OCI-LY3 (cell line): ENCODE measurements around the gene TMA16.
A peak's percentile ranks its signal among the peaks of the same experiment; 100 is the strongest.

Source experiments
- H2AFZ ChIP-seq: fragments of 200-600, 300-600 bp; shearing (Covaris generic); 2 replicates; pipeline ENCODE4 v1.6.0; 2014; ENCODE audit warnings: antibody characterized with exemption, low read depth, low read length
- H3K27ac ChIP-seq: fragments of 200-600, 300-600 bp; sonication (generic); 2 replicates; pipeline ENCODE4 v1.5.1; 2014; ENCODE audit warnings: mild to moderate bottlenecking, low read length, moderate library complexity, mixed read lengths
- H3K27me3 ChIP-seq: fragments of 200-600, 300-600 bp; sonication (generic); 2 replicates; pipeline ENCODE4 v1.6.1; 2014; ENCODE audit warnings: low read depth, low read length, mixed read lengths
- H3K36me3 ChIP-seq: fragments of 200-600, 300-600 bp; sonication (generic); replicated peaks from 2 replicates; pipeline ENCODE3; 2014; ENCODE audit warnings: low read depth, low read length, mixed read lengths
- H3K4me1 ChIP-seq: fragments of 300-600, 200-600 bp; sonication (generic); 2 replicates; pipeline ENCODE4 v1.6.1; 2014; ENCODE audit warnings: low read length, mixed read lengths
- H3K4me2 ChIP-seq: fragments of 200-600, 300-600 bp; sonication (generic); 2 replicates; pipeline ENCODE4 v1.6.1; 2014; ENCODE audit warnings: low read length, mixed read lengths
- H3K4me3 ChIP-seq: fragments of 300-600, 200-600 bp; sonication (generic); 2 replicates; pipeline ENCODE4 v1.5.1; 2014; ENCODE audit warnings: antibody characterized with exemption, mild to moderate bottlenecking, low read length, moderate library complexity
- H3K79me2 ChIP-seq: fragments of 300-600, 200-600 bp; shearing (Covaris generic); 2 replicates; pipeline ENCODE4 v1.6.1; 2014; ENCODE audit warnings: mild to moderate bottlenecking, low read length, mixed read lengths
- H3K9ac ChIP-seq: fragments of 300-600, 200-600 bp; shearing (Covaris generic); 2 replicates; pipeline ENCODE4 v1.6.0; 2014; ENCODE audit warnings: mild to moderate bottlenecking, low read length, moderate library complexity
- H3K9me3 ChIP-seq: fragments of 200-600, 300-600 bp; shearing (Covaris generic); 2 replicates; pipeline ENCODE4 v1.6.1; 2014; ENCODE audit warnings: low read length, mixed read lengths; ENCODE audit not compliant: insufficient read depth
- H4K20me1 ChIP-seq: fragments of 200-600, 300-600 bp; sonication (generic); 2 replicates; pipeline ENCODE4 v1.6.1; 2016; ENCODE audit warnings: low read length, mixed read lengths; ENCODE audit not compliant: insufficient read depth
- EZH2phosphoT487 ChIP-seq: fragments of 200-600 bp; shearing (Covaris generic); IDR thresholded peaks from 2 replicates; pipeline ENCODE4 v1.6.1; 2018; ENCODE audit warnings: antibody characterized with exemption, mixed run types, low read depth
- TF ChIP-seq, protein P1 (sequence below): fragments of 200-600, 300-600 bp; sonication (generic); IDR thresholded peaks from 2 replicates; pipeline ENCODE4 v1.5.1; 2014; ENCODE audit warnings: antibody characterized with exemption, low read length, low read depth

TMA16 gene

GRCh38 chr4:163542275-163542674 lies 47.8 kb downstream of the TMA16 start:
- H3K4me2 ChIP-seq: no peak overlapping the region

DNA sequence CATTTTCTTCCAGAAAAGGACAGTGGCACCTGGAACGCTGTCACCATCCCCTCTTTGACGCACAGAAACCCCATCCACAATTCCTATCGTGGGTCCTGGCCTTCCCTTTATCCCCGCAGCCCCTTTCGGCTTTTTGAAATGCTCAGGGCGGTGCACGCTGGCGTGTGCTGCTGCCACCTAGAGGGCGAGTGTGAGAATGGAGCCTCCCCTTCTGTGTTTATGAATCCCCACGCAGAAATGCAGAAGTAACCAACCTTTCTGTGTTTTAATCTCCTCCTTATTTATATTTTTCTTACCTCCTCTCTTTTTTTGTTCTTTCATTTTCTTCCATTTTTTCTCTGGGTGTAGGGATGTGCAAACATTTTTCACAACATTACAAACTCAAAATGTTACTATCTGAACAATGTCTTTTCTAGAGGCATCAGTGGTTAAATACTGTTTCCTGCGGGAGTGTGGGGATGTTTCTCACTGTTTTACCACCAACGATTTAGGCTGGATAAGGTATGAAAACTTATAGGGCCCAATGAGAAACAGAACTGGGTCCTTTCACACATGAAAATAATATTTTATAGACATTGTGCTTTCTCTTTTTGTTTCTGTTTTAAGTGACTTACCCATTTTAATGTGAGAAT lies 50.0 kb downstream of the TMA16 start:
- Histone ChIP-seq H3K9ac (peak overlapping the region; percentile 19; the same call in 1 of the 2 replicates), H3K4me2 (peak overlapping the region; percentile 69), H3K9me3 (no peaks in the 10 kb centered on the region), H3K4me3 (peak overlapping the region; percentile 60), H4K20me1 (peaks cover 23% of the 10 kb centered on the region; the same call in 1 of the 2 replicates), H3K79me2 (no peaks in the 10 kb centered on the region), H2AFZ (no peak overlapping the region), H3K36me3 (peaks cover 57% of the 10 kb centered on the region), H3K27me3 (no peaks in the 10 kb centered on the region), H3K4me1 (peaks cover 24% of the 10 kb centered on the region), H3K27ac (0 out of 2 replicates have a peak overlapping the region, but pooled peaks have one; percentile 0)
- TF ChIP-seq EZH2phosphoT487: no peak
- TF ChIP-seq, protein P1, sequence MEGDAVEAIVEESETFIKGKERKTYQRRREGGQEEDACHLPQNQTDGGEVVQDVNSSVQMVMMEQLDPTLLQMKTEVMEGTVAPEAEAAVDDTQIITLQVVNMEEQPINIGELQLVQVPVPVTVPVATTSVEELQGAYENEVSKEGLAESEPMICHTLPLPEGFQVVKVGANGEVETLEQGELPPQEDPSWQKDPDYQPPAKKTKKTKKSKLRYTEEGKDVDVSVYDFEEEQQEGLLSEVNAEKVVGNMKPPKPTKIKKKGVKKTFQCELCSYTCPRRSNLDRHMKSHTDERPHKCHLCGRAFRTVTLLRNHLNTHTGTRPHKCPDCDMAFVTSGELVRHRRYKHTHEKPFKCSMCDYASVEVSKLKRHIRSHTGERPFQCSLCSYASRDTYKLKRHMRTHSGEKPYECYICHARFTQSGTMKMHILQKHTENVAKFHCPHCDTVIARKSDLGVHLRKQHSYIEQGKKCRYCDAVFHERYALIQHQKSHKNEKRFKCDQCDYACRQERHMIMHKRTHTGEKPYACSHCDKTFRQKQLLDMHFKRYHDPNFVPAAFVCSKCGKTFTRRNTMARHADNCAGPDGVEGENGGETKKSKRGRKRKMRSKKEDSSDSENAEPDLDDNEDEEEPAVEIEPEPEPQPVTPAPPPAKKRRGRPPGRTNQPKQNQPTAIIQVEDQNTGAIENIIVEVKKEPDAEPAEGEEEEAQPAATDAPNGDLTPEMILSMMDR: peak; percentile 99

More at GRCh38 chr4:163542275-163542674, 47.8 kb downstream of the TMA16 start:
- no peak overlapping the region for H2AFZ ChIP-seq
- H3K27ac ChIP-seq: no peak overlapping the region
- H3K79me2 ChIP-seq: no peaks in the 10 kb centered on the region
- no peaks in the 10 kb centered on the region for H3K27me3 ChIP-seq
- no peak overlapping the region for H3K9ac ChIP-seq
- TF ChIP-seq, protein P1: no peak
- no peak for TF ChIP-seq EZH2phosphoT487
- H3K9me3 ChIP-seq: no peaks in the 10 kb centered on the region
- no peak overlapping the region for H3K4me3 ChIP-seq
- H3K36me3 ChIP-seq: peaks cover 62% of the 10 kb centered on the region
- peaks cover 10% of the 10 kb centered on the region for H3K4me1 ChIP-seq
- peaks cover 24% of the 10 kb centered on the region; the same call in 1 of the 2 replicates for H4K20me1 ChIP-seq

DNA sequence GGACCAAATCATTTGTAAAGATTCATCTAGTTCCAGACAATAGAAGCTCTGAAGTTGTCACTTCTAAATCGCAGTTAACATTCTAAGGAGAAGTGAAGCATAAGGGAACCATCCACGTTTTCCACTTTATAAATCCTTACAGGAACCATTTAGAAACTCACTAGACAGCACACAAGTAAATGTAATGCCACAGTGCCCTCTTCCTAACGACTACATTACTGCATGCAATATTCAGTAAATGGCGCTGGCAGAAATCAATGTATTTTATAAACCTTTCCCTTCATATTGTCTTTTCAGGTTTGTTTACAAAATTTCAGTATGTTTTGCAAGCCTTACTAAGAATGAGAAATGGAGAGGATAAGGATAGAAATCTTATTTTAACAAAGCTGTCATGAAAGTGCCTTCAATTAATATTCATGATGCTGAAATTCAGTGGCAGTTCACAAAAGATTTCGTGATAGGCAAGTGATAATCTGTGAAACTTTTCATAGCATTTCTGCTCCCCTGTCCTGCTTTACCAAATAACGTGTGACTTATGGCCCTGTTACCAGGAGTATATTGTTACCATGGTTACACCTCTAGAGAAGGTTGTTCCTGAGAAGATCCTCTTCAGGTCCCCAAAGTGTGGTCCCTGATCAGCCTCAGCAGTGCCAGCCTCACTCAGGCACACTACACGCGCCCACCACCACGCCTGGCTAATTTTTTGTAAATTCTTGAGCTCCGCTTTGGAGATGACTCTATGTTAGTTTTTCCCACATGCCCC lies 54.2 kb downstream of the TMA16 start:
- Histone ChIP-seq H3K9ac (no peak overlapping the region), H2AFZ (no peak overlapping the region), H3K36me3 (peaks cover 43% of the 10 kb centered on the region), H4K20me1 (peaks cover 10% of the 10 kb centered on the region; the same call in 1 of the 2 replicates), H3K9me3 (no peaks in the 10 kb centered on the region), H3K4me1 (peaks cover 61% of the 10 kb centered on the region), H3K27ac (no peak overlapping the region), H3K4me2 (peak overlapping the region; percentile 30), H3K27me3 (no peaks in the 10 kb centered on the region), H3K4me3 (no peak overlapping the region), H3K79me2 (peaks cover 7% of the 10 kb centered on the region; the same call in 1 of the 2 replicates)
- TF ChIP-seq, protein P1: peak; percentile 93
- TF ChIP-seq EZH2phosphoT487: no peak

- H2AFZ ChIP-seq: no peak overlapping the region
- no peaks in the 10 kb centered on the region for H3K9me3 ChIP-seq
- peaks cover 30% of the 10 kb centered on the region for H3K36me3 ChIP-seq
- no peaks in the 10 kb centered on the region for H3K27me3 ChIP-seq
- peaks cover 6% of the 10 kb centered on the region; the same call in 1 of the 2 replicates for H4K20me1 ChIP-seq
- peaks cover 11% of the 10 kb centered on the region; the same call in 1 of the 2 replicates for H3K79me2 ChIP-seq
- TF ChIP-seq, protein P1: no peak
- no peak for TF ChIP-seq EZH2phosphoT487
- peak overlapping the region; percentile 26 for H3K9ac ChIP-seq
- peaks cover 73% of the 10 kb centered on the region for H3K4me1 ChIP-seq
- H3K4me3 ChIP-seq: peak overlapping the region; percentile 63
- peak overlapping the region; percentile 79 for H3K27ac ChIP-seq
- peak overlapping the region; percentile 64 for H3K4me2 ChIP-seq
Measured at GRCh38 chr4:163550869-163551267, 56.4 kb downstream of the TMA16 start.
